Motor neuron (in vitro differentiated cells): ENCODE results near the gene RYR3. TPM values are rescaled to one million over a fixed set of nuclear protein-coding genes. Genes with fewer than 3 reads are reported as not detected.
"Not testable (repeated sequence)": the region's sequence is repeated elsewhere in the genome, so short reads cannot be mapped to it uniquely, and the experiment has no call there.

Experiments
- ATAC-seq, 8 experiments: fragments of 200-7000 bp; cut with Tn5 transposase; replicated peaks in 6 of 8; 2 replicates each; pipeline ENCODE4 v1.8.0; 2021; ENCODE audit warnings: mild to moderate bottlenecking in 8 of 8, moderate library complexity in 8 of 8
- H3K27ac ChIP-seq, 2 donors: fragments of 250-450 bp; sonication (Bioruptor Pico); 2 replicates each; pipeline ENCODE4 v1.9.0; 2021; ENCODE audit warnings: antibody characterized with exemption in 2 of 2, mild to moderate bottlenecking in 2 of 2, moderate library complexity in 1 of 2
- H3K4me1 ChIP-seq, 2 donors: fragments of 250-450 bp; sonication (Bioruptor Pico); replicated peaks in 1 of 2; 2 replicates each; pipeline ENCODE4 v1.6.1; 2021; ENCODE audit warnings: antibody characterized with exemption in 2 of 2, mild to moderate bottlenecking in 2 of 2, moderate library complexity in 1 of 2
- H3K4me3 ChIP-seq, 5 donors: fragments of 250-450 bp; sonication (Bioruptor Pico); 2 replicates each; pipeline ENCODE4 v1.9.0; 2021; ENCODE audit warnings: antibody characterized with exemption in 5 of 5, mild to moderate bottlenecking in 5 of 5, moderate library complexity in 4 of 5
- WGBS, 10 experiments: fragments of 450-650 bp; shearing (Covaris generic); methylation state at CpG; one replicate each; pipeline ENCODE4 v1.0.0; 2022; 5-methylcytosine and 5-hydroxymethylcytosine counted together
- in situ Hi-C, 9 experiments: fragments of 400-800 bp; cut with MboI; loops; one replicate each; pipeline ENCODE4 v1.15.0; 2021; ENCODE audit warnings: low sequenced_read_pairs in 9 of 9, low pct_unique_long_range_greater_than_20kb in 2 of 9; ENCODE audit not compliant: unreplicated experiment in 9 of 9
- total RNA-seq, 8 experiments: library from RNA; unstranded; fragments of 300-600 nt; gene quantifications; 2 replicates each; pipeline versions ENCODE4 v1.2.3 to v1.2.4, GENCODE V29; 2022

Gene RYR3
- total RNA-seq, 8 experiments from 2014 or later, result 0.51 to 5.8 (median 2.2) TPM

DNA sequence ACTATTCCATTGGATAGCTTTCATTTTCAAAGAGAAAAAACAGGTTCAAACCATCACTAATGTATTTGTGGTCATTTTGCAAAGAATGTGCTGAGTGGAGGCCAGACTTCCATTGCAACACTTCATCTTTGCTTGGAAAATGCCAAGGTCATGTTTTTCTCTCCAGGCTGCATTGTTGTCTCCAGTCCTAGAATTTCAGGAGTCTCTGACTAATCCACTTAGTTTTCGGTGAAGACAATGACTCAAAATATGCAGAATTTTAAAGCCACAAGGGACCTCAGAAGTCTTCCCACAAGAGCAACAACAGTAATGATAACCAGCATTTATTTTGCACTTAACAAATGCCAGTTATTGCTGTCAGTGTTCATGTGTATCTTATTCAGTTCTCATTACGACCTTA is 277.0 kb downstream of the RYR3 start:
- peak in 4 of 8 experiments; percentile 15 to 62 (median 40) for ATAC-seq
- in situ Hi-C loops, result loop anchor here in 1 of 9 experiments (10.0 kb wide), 1 partner anchor 57 kb away; no protein-coding TSS in a partner anchor
- Histone ChIP-seq H3K4me1 (peaks cover 5% of the 10 kb centered on the region in 2 donors), H3K4me3 (no peak overlapping the region), H3K27ac (no peak overlapping the region)
- 0 to 75% (median 19%) methylated on average over 1 to 2 of the region's 2 CpGs; no CpG with 5 or more reads in 2 of the 10 experiments for WGBS, 10 experiments

DNA sequence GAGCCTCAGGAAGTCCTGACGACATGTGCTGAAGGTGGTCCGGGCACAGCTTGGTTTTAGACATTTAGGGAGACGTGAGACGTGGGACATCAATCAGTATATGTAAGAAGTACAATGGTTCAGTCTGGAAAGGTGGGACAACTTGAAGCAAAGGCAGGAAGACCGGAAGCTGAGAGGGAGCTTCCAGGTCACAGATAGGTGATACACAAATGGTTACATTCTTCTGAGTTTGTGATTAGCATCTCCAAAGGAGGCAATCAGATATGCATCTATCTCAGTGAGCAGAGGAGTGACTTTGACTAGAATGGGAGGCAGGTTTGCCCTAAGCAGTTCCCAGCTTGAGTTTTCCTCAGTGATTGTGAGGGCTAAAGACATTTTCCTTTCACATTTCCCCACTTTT is 282.1 kb downstream of the RYR3 start:
- 7 to 92% (median 68%) methylated on average over 1 to 5 of the region's 5 CpGs; no CpG with 5 or more reads in 1 of the 10 experiments for WGBS, 10 experiments
- peaks cover 1 to 8% of the 10 kb centered on the region in 2 donors for H3K4me1 ChIP-seq
- no peak overlapping the region for H3K27ac ChIP-seq
- no peak overlapping the region for H3K4me3 ChIP-seq
- ATAC-seq, result no peak
- in situ Hi-C loops, result no loop called here

DNA sequence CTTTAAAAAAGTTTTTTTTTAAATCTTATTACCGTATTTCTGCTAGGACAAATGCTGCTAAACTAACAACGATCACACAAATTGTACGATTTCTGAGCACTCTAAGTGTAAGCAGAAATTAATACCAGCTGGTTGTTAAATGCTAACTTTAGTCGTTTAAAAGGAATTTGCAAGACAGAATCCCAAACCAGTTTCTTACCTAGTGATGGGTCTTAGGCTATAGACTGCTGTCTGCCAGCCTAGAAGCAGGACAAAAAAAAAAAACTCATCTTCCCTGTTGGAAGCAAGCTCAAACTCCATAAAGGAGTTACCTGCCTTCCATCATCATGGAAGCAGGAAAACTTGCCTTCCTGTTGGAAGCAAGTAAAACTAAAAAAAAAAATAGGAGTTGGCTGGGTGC is 287.6 kb downstream of the RYR3 start:
- H3K4me3 ChIP-seq, ATAC-seq, H3K4me1 ChIP-seq, in situ Hi-C loops, H3K27ac ChIP-seq: not testable (repeated sequence)
- 4 to 70% (median 32%) methylated on average over 3 to 4 of the region's 4 CpGs; no CpG with 5 or more reads in 2 of the 10 experiments for WGBS, 10 experiments

DNA sequence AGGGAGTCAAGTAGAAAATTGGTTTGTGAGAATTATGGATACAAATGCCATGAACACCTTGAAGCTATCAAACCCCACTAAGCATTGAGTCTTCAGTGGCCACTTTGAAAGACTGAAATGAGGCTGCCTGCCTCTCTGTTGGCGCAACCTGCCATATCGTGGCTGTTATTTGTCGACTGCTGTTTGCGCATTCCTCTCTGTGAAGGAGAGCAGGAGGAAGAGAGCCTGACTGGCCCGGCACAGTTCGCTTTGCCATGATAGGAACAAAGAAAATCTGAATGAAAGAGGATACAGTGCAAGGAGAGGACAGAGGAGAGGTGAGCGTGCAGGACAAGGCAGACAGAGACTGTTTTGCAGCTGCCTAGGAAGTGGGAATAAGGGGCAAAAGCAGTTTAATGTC is 289.4 kb downstream of the RYR3 start:
- ATAC-seq, result peak in 2 of 8 experiments; percentile 71
- 0 to 82% (median 58%) methylated on average over 2 to 7 of the region's 7 CpGs; no CpG with 5 or more reads in 4 of the 10 experiments for WGBS, 10 experiments
- no peak overlapping the region for H3K4me3 ChIP-seq

GRCh38 chr15:33601461-33601860 is 290.7 kb downstream of the RYR3 start:
- WGBS, 10 experiments, result 29 to 100% (median 74%) methylated on average over 2 to 4 of the region's 4 CpGs; no CpG with 5 or more reads in 7 of the 10 experiments
- ATAC-seq, result no peak
- in situ Hi-C loops, result no loop called here
- Histone ChIP-seq H3K27ac (no peak overlapping the region), H3K4me3 (no peak overlapping the region), H3K4me1 (peaks cover 0 to 9% of the 10 kb centered on the region in 2 donors)

More for the DNA sequence above, 289.4 kb downstream of the RYR3 start:
- in situ Hi-C loops, result no loop called here
- Histone ChIP-seq H3K27ac (no peak overlapping the region), H3K4me1 (peaks cover 0 to 9% of the 10 kb centered on the region in 2 donors)

DNA sequence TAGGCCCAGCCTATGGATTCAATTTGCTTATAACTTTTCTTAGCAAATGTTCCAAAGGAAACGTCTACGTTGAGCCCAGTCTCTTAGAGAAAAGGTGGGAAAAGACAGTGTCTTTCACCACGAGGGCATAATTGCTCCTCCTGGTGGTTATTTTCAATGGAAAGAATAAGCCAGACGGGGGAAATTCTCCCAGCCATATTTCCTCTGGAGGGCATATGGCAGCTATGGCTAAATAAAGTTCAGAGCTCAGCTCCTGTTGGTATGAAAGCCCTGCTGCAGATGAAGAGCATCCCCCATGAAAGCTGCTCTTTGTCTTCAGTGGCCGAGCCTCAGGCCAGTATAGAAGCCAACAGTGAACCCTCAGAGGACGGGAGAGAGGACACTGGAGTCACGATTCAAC is 297.9 kb downstream of the RYR3 start:
- in situ Hi-C loops, result no loop called here
- H3K4me3 ChIP-seq, result no peak overlapping the region
- H3K27ac ChIP-seq, result no peak overlapping the region
- 0 to 100% (median 55%) methylated on average over 1 to 6 of the region's 7 CpGs for WGBS, 10 experiments
- H3K4me1 ChIP-seq, result peaks cover 0 to 6% of the 10 kb centered on the region in 2 donors
- no peak for ATAC-seq

DNA sequence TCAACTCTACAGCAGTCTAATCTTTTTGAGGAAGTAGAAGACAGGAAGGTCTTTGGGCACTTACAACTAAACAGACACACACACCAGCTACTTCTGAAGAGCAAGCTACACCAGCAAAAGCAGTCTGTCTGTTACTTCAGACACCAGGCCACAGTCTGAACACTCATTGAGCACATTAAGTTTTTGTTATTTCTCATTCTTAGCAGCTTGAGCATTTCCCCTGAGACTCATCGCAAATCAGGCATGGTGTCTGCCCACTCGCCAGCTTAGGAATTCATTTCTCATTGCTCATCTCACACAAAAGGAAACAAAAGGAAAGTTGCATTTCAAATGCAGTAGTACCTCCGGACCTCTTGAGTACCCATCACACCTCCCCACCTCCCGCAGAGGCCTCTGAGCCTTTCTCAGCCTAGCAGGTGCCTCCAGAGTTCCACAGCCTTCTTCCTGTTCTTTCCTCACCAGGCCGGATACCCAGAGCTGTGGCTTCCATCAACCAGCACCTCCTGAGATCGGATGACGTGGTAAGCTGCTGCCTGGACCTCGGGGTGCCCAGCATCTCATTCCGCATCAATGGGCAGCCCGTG is 302.0 kb downstream of the RYR3 start:
- peak in 3 of 8 experiments; percentile 39 to 66 (median 51) for ATAC-seq
- Histone ChIP-seq H3K4me1 (peaks cover 0 to 8% of the 10 kb centered on the region in 2 donors), H3K27ac (no peak overlapping the region), H3K4me3 (no peak overlapping the region)
- in situ Hi-C loops, result no loop called here
- 9 to 79% (median 55%) methylated on average over 2 to 6 of the region's 10 CpGs; no CpG with 5 or more reads in 2 of the 10 experiments for WGBS, 10 experiments

DNA sequence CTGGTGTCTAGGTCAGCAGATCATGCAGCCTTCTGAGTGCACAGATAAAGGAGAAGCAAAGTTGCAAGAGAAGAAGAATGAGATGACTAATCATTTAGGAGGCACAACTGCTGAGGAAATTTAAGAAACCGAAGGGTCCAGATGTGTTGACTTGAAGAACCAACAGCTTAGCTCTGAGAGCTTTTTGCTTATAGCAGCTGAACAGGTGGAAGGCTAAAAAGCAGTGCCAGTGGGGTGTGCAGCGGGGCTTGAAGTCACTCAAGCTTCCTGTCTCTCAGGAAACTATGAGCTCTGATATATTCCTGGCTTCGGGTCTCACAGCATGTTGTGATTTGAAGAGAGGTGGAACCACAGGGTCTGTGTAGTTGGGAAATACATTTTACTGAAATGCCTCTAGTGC is 305.7 kb downstream of the RYR3 start:
- H3K4me1 ChIP-seq, result peaks cover 0 to 19% of the 10 kb centered on the region in 2 donors
- no peak overlapping the region for H3K4me3 ChIP-seq
- ATAC-seq, result no peak
- no peak overlapping the region for H3K27ac ChIP-seq
- 10 to 89% (median 73%) methylated on average over 1 to 2 of the region's 3 CpGs; no CpG with 5 or more reads in 2 of the 10 experiments for WGBS, 10 experiments
- in situ Hi-C loops, result no loop called here

DNA sequence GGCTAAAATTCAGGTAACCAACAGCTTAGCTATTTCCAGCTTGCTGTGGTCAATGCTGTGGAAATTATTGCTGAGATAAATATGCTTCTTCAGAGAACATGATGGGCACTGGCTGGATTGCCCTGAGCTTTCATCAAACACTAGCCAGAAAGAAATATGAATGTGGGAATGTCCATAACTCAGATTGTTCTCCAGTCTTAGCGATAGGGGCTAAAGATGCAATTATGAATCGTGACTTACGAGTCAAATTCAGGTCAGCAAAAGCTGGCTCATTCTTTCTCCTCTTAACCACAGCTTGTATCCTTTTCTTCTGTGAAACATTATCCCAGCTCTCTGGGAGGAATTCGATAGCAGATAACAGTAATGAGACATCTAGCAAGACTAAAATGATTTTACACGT is 307.6 kb downstream of the RYR3 start:
- 0 to 82% (median 50%) methylated on average over 1 to 5 of the region's 5 CpGs; no CpG with 5 or more reads in 1 of the 10 experiments for WGBS, 10 experiments
- in situ Hi-C loops, result no loop called here
- peaks cover 0 to 13% of the 10 kb centered on the region in 2 donors for H3K4me1 ChIP-seq
- peak in 4 of 8 experiments; percentile 24 to 91 (median 38) for ATAC-seq
- no peak overlapping the region for H3K4me3 ChIP-seq
- H3K27ac ChIP-seq, result no peak overlapping the region

DNA sequence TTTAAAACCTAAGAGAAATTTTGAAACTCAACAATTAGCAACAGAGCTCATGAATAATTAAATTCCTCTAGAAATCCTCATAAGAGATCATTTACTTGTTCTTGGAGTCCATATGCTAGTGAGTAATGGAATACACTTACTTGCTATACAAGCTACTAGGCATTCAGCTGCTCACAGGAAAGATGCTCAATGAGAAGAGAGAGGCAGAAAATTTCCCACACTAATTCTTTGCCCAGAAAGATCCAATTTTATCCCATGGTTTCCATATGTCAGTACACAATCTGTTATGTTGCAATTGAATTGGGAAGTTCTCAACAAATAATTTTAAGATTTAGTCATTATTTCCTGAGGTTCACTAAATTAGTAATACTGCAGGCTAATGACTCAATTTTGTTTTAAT is 310.4 kb downstream of the RYR3 start:
- Histone ChIP-seq H3K4me3 (no peak overlapping the region), H3K4me1 (peaks cover 0 to 13% of the 10 kb centered on the region in 2 donors), H3K27ac (no peak overlapping the region)
- ATAC-seq, result no peak
- in situ Hi-C loops, result no loop called here

- in situ Hi-C loops, result no loop called here
- ATAC-seq, result no peak
- 39 to 92% (median 78%) methylated on average over 1 to 7 of the region's 7 CpGs; no CpG with 5 or more reads in 1 of the 10 experiments for WGBS, 10 experiments
These were observed 312.2 kb downstream of the RYR3 start for GRCh38 chr15:33623010-33623409.

GRCh38 chr15:33624439-33624838 is 313.7 kb downstream of the RYR3 start:
- 0 to 50% (median 34%) methylated on average over 1 to 3 of the region's 3 CpGs for WGBS, 10 experiments
- H3K4me1 ChIP-seq, result no peaks in the 10 kb centered on the region
- H3K4me3 ChIP-seq, result no peak overlapping the region
- in situ Hi-C loops, result no loop called here
- no peak overlapping the region for H3K27ac ChIP-seq
- ATAC-seq, result no peak

More at GRCh38 chr15:33623010-33623409, 312.2 kb downstream of the RYR3 start:
- Histone ChIP-seq H3K4me1 (peaks cover 0 to 9% of the 10 kb centered on the region in 2 donors), H3K27ac (no peak overlapping the region), H3K4me3 (no peak overlapping the region)

DNA sequence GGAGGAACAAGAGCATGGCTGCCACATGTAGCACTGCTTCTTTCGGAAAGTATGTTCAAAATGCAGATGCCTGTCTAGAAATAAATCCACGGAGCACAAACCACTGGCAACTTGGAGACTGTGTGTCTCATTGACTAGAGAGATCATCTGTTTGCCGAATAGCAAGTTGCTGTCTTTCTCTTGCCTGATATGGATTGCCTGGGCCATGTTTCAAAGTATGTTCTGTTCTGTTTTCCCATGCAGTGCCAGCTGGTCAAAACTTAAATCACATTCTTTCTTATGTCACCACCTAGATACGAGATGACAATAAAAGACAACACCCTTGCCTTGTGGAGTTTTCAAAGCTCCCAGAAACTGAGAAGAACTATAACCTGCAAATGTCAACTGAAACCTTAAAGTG is 318.9 kb downstream of the RYR3 start:
- WGBS, 10 experiments, result 0 to 100% (median 69%) methylated on average over 1 to 4 of the region's 4 CpGs
- Histone ChIP-seq H3K27ac (no peak overlapping the region), H3K4me1 (no peaks in the 10 kb centered on the region), H3K4me3 (no peak overlapping the region)
- in situ Hi-C loops, result loop anchor here in 1 of 9 experiments (25.0 kb wide), 1 partner anchor 92 kb away; no protein-coding TSS in a partner anchor
- ATAC-seq, result no peak

DNA sequence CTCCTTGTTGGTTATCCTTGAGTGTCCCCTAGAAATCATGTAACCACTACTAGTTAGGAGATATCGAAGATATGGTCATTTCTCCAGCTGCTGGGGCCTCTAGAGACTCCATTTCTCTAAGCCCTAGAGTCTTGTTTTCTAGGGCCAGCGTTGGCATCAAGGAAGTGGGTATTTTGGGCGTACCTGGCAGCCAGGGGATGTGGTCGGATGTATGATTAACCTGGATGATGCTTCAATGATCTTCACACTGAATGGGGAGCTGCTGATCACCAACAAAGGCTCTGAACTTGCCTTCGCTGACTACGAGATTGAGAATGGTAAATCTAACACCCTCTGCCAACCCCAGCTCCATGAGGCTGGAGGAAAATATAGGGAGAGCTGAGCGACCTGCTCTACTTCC is 325.5 kb downstream of the RYR3 start:
- 0 to 80% (median 42%) methylated on average over 1 to 5 of the region's 7 CpGs; no CpG with 5 or more reads in 3 of the 10 experiments for WGBS, 10 experiments
- Histone ChIP-seq H3K4me1 (peaks cover 8 to 11% of the 10 kb centered on the region in 2 donors), H3K27ac (no peak overlapping the region), H3K4me3 (no peak overlapping the region)
- ATAC-seq, result no peak
- in situ Hi-C loops, result loop anchor here in 1 of 9 experiments (25.0 kb wide), 1 partner anchor 99 kb away; no protein-coding TSS in a partner anchor
